HUDEP-2 (cell line): ENCODE data around the gene PPP1R15A.
"Not testable (repeated sequence)": the region's sequence is repeated elsewhere in the genome, so short reads cannot be mapped to it uniquely, and the experiment has no call there.

Experiments
- DNase-seq, 76 experiments: peaks; one replicate each; lab custom pipeline; 2025; ENCODE audit not compliant: unreplicated experiment in 76 of 76; lab: John Stamatoyannopoulos, UW

The PPP1R15A gene

DNA sequence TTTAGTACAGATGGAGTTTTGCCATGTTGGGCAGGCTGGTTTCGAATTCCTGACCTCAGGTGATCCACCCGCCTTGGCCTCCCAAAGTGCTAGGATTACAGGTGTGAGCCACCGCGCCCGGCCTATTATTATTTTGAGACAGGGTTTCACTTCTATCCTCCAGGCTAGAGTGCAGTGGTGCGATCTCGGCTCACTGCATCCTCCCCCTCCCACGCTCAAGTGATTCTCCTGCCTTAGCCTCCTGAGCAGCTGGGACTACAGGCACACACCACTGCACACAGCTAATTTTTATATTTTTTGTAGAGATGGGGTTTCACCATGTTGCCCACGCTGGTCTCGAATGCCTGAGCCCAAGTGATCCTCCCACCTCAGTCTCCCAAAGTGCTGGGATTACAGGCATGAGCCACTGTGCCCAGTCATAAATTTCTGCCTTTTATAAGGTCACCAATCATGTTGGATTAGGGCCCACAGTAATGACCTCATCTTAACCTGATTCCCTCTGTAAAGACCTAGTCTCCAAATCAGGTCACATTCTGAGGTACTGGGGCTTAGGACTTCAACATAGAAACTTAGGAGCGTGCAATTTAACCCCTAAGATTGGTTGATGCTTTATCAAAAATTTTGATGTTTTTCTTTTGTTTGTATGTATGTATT lies 37.3 kb downstream of the PPP1R15A start:
- not testable (repeated sequence) for DNase-seq

DNA sequence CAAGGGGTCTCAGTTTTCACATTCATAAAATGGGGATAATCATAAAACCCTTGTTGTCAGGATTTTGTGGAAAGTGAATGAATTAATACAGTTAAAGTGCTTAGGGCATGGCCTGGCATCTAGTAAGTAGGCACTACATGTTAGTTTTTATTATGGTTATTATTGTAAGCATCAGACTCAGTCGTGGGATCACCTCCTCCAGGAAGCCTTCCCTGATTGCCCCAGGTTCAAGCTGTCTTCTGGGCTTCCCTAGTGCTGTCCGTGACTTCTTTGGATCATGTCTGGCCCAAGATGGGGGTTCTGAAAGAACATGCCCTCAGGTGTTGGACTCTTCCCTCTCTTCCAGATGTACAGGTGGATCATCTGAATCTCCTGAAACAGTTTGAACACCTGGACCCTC lies 38.6 kb downstream of the PPP1R15A start:
- DNase-seq: no peak

DNA sequence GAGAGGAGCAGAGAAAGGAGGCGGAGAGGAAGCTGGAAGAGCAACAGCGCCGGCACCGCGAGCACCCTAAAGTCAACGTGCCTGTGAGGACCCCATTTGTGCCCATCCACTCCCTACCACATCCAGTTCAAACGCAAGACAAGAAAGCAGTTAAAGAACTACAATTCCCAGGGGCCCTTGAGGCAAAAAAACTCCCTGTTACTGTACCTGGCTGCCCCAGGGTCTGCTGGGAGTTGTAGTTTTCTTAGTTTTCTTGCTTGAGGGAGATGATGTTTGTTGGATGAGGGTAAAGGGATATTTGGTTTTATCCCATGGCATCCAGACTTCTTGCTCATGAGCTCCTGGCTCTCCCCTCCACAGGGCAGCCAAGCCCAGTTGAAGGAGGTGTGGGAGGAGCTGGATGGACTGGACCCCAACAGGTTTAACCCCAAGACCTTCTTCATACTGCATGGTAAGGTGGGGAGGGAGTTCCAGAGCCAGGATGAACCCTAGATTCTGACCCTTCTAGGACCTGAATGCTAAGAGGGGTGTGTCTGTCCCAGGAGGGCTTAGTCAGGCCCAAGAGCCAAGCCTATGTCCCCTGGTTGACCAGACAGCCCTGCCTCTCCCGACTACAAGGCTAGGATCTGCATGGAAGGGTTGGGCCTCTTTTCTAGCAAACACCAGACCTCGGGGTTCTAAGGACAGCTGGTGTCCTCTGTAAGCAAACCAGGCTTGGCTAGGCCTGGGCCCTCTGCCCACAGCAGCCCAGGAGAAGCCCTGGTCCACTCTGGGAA lies 41.1 kb downstream of the PPP1R15A start:
- peak in 8 of 76 experiments; percentile 12 to 40 (median 29) for DNase-seq

DNA sequence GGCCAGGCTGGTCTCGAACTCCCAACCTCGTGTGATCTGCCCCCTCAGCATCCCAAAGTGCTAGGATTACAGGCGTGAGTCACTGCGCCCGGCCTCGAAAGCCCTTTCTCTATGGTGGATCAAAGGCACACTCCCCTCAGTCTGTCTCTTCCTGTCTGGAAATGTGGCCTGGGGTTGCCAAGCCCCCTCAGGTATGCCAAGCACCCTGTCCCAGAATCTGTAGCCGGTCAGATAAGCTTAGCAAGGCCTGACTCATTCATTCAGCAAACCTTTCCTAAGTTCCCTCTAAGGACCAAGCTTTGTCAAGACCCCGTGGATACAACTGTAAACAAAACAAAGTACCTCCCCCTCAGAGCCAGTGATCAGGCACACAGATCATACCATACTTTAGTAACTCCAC lies 42.0 kb downstream of the PPP1R15A start:
- DNase-seq: no peak

DNA sequence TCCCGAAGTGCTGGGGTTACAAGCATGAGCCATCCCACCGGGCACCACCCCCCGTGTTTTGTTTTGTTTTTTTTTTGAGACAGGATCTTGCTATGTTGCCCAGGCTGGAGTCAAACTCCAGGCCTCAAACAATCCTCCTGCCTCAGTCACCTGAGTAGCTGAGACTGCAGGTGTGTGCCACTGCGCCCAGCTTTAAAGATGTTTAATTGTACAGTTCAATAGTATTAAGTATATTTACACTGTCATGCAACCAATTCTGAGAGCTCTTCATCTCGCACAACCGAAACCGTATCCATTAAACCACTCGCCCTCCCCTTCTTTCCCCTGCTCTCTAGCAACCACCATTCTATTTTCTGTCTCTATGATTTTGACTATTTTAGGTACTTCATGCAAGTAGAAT lies 43.5 kb downstream of the PPP1R15A start:
- DNase-seq: no peak

DNA sequence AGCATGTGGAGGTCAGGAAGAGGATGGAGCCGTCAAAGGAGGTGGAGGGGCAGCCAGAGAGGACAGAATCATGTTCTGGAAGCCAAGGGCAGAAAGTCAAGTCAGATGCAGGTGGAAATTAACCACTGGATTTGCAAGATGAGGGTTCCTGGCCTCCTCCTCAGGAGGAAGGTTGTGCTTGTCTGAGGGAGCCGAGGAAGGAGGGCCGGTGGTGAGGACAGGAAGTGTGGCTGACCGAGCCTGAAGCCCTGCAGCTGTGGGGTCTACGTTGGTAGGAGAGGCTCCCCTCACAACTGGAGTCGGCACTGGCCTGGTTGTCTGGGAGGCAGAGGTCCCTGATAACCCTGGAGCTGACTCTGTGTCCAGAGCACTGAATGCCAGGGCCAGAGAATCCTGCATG lies 45.9 kb downstream of the PPP1R15A start:
- no peak for DNase-seq

DNA sequence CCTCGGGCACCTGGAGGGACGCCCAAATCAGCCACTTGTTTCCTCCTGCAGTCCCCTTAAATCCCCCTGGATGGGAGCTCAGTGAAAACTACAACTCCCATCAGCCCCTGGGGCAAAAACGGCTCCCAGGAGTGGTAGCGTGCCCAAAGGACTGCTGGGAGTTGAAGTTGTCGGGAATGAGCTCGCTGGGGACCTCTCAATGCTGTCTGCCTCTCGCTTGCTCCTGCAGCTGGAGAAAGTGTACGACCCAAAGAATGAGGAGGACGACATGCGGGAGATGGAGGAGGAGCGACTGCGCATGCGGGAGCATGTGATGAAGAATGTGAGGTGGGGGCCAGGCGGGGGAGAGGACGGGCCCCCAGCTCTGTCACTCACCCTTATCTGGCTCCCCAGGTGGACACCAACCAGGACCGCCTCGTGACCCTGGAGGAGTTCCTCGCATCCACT lies 46.6 kb downstream of the PPP1R15A start:
- DNase-seq: peak in 11 of 76 experiments; percentile 7 to 51 (median 20)

DNA sequence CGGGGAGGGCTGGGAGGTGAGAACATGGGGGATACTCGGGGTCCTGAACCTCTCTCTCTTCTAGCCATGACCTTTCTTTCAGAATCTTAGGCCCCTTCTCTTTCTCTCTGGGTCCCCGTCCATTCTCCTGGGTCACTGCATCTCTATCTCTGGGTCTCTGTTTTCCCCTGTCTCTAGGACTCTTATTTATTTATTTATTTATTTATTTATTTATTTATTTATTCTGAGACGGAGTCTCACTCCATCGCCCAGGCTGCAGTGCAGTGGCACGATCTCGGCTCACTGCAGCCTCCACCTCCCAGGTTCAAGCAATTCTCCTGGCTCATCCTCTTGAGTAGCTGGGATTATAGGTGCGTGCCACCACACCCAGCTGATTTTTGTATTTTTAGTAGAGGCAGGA lies 47.0 kb downstream of the PPP1R15A start:
- DNase-seq: not testable (repeated sequence)

DNA sequence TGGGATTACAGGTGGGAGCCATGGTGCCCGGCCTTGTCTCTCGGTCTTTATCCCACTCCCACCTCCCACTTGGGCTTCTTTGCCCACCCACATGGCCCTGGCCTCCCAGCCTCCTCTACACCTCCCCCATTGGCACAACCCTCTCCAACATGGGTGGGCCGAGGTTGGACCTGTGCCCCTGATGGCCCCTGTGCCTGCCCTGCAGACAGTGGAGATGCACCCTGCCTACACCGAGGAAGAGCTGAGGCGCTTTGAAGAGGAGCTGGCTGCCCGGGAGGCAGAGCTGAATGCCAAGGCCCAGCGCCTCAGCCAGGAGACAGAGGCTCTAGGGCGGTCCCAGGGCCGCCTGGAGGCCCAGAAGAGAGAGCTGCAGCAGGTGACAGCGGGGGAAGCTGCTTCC lies 48.7 kb downstream of the PPP1R15A start:
- no peak for DNase-seq

DNA sequence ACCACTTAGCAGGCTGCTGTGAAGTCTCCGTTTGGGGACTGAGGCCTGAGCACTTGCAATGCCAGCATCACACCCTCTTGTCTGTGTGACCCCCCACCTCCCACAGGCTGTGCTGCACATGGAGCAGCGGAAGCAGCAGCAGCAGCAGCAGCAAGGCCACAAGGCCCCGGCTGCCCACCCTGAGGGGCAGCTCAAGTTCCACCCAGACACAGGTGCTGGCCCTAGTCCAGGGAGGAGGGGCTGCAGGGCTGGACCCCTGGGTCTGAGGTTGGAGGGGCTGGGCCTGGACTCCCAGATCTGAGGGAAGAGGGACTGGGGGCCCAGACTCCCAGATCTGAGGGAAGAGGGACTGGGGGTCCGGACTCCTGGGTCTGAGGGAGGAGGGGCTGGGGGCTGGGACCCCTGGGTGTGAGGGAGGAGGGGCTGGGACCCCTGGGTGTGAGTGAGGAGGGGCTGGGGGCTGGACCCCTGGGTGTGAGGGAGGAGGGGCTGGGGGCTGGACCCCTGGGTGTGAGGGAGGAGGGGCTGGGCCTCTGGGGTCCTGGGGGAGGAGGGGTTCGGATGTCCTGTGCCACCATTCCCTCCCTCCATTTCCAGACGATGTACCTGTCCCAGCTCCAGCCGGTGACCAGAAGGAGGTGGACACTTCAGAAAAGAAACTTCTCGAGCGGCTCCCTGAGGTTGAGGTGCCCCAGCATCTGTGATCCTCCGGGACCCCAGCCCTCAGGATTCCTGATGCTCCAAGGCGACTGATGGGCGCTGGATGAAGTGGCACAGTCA lies 49.7 kb downstream of the PPP1R15A start:
- DNase-seq: no peak

DNA sequence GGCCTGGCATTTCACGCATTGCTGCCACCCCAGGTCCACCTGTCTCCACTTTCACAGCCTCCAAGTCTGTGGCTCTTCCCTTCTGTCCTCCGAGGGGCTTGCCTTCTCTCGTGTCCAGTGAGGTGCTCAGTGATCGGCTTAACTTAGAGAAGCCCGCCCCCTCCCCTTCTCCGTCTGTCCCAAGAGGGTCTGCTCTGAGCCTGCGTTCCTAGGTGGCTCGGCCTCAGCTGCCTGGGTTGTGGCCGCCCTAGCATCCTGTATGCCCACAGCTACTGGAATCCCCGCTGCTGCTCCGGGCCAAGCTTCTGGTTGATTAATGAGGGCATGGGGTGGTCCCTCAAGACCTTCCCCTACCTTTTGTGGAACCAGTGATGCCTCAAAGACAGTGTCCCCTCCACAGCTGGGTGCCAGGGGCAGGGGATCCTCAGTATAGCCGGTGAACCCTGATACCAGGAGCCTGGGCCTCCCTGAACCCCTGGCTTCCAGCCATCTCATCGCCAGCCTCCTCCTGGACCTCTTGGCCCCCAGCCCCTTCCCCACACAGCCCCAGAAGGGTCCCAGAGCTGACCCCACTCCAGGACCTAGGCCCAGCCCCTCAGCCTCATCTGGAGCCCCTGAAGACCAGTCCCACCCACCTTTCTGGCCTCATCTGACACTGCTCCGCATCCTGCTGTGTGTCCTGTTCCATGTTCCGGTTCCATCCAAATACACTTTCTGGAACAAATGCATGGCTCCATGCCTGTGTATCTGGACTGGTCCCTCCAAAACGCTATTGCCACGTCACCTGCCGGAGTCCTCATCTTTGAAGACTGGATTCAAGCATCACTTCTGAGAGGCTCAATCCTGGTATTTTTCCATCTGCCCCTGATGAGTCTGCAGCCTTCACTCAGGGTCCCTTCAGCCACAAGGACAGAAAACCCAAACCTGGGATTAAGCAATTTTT lies 50.6 kb downstream of the PPP1R15A start:
- no peak for DNase-seq

DNA sequence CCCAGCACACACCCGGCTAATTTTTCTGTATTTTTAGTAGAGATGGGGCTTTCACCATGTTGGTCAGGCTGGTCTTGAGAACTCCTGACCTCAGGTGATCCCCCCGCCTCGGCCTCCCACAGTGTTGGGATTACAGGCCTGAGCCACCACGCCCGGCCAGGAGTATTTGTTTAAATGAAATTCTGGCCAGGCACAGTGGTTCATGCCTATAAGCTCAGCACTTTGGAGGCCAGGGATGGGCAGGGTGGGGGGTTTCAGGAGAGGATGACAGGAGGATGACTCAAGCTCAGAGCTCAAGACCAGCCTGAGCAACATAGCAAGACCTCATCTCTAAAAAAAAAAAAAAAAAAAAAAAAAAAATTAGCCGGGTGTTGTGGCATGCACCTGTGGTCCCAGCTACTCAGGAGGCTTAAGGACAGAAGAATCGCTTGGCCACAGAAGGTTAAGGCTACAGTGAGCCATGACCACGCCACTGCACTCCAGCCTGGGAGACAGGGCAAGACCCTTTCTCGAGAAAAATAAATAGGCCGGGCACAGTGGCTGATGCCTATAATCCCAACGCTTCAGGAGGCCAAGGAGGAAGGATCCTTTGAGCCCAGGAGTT lies 53.1 kb downstream of the PPP1R15A start:
- DNase-seq: no peak
